NCI-H526 treated with DMSO at 0.1 percent for 48 hours (cell line): Measurements from ENCODE around the gene NFIX.

ENCODE experiments used
- DNase-seq: peaks from one replicate; lab custom pipeline; 2025; lab: John Stamatoyannopoulos, UW

NFIX gene

DNA sequence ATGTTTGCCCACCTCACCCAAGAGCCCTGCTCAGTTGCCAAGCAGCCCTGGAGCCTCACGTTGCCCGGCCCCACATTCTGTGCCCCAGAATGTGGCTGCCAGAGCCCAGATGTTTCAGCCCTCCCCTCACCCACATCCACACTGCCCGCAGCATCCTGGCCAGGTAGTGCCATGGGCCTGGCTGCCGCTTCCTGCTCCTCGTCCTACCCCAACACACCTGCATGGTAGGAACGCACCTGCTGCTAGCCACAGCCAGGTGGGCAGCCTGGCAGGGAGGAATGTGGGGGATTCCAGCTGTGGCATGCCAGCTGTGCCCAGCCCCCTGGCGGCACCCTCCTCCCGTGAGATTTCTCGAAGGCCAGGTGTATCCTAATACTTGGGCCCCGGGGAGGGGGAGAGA lies 7.5 kb upstream of the NFIX start:
- DNase-seq = no peak

DNA sequence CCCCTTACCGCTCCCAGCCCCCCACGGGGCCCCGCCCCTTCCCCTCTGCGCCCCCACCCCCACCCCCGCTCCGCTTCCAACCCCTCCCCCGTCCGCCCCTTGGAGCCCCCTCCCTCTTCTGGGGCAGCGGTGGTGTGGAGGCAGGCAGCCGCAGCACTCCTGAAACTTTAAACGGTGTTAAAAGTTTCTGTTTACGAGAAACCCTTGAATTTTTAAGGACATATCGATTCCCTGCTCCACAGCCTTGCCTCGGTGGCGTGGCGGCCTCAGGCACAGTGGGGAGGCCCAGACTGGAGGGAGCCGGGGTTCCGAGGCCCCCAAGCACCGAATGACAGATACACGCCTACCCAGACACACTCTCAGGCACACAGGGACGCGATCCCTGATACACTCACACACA lies 4.8 kb upstream of the NFIX start:
- DNase-seq = no peak

DNA sequence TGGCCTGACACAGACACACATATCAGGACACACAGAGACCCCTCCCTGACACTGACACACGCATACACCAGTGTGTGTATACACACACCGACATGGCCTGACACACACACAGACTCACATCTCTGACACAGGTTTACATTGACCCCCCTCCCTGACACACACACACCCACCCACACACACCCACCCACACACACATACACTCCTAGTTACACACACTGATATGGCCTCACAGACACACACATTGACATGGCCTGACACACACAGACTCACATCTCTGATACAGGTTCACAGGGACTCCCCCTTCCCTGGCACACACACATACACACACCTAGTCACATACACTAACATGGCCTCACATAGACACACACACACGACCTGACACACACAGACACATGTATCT lies 4.4 kb upstream of the NFIX start:
- DNase-seq = no peak

DNA sequence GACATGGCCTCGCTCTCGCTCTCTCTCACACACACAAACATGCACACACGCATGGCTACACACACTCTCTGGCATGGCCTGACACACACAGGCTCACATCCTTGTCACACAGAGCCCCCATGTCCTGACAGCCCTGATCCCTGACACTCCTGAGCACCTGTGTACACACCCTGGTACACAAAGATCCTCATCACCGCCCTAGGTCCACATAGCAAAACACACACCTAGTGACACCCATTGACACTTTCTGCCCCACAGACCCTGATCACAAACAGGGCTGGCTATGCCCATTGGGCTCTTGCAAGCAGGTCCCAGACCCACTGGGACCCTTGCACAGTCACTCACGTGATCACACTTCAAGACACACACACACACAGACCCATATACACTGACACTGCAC lies 4.0 kb upstream of the NFIX start:
- no peak for DNase-seq

DNA sequence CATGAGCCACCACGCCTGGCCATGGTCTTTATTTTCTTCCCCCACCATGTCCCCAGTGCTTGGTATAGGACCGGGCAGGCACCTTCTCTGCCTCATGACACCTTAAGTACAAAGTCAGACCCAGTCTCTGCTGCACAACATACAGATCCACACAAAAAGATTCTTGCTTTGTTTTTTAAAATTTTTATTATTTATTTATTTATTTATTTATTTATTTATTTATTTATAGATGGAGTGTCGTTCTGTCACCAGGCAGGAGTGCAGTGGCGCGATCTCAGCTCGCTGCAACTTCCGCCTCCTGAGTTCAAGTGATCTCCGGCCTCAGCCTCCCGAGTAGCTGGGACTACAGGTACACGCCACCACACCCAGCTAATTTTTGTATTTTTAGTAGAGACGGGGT lies 2.5 kb upstream of the NFIX start:
- DNase-seq = no peak

DNA sequence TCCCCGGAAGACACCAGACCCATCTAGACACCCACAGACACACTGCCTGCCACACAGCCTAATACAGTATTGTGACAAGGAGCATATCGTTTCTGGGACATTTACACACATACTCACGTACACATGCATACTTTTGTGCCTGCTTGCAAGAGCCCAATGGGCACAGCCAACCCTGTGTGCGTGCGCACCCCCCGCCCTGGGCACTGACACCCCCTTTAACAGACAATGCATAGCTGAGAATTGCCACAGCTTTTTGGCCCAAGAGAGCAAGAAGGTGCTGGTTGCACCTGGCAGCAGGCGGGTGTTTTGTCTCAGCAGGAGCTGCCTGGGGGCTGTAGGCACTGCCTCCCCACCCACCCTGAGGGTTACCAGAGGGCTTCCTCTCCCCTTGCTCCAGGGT lies 1.7 kb upstream of the NFIX start:
- DNase-seq = no peak

DNA sequence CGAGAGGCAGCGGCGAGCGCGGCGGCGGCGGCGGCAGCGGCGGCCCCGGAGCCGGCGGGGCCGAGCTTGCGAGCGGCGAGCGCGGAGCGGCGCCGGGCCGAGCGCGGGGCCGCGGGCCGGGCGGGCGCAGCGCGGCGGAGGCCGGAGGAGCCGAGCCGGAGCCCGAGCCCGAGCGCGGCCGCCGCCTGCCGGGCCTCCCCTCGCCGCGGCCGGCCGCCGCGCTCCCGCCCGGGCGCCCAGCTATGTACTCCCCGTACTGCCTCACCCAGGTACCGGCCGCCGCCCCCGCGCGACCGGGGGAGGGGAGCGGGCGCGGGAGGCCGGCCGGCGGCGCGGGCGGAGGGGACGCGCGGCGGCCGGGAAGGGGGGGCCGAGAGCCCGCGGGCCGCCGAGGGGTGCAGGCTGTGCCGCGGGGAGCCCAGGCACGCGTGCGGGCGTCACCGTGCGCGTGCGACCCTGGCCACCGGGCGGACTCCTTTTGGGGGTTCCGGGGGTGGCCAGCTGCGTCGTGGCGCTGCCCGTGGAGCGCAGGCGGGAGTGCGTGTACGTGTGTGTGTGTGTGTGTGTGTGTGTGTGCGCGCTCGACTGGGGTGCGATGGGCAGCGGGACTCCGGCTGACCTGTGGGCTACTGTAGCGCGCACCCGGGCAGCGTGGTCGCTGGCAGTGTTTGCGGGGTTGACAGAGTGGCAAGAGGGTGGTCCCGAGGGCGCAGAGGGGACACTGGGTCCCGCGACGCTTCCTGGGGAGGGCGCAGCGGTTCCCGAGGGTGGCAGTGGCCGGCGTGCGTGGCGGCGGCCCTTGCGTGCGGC lies 526 bp downstream of the NFIX start:
- DNase-seq = no peak

DNA sequence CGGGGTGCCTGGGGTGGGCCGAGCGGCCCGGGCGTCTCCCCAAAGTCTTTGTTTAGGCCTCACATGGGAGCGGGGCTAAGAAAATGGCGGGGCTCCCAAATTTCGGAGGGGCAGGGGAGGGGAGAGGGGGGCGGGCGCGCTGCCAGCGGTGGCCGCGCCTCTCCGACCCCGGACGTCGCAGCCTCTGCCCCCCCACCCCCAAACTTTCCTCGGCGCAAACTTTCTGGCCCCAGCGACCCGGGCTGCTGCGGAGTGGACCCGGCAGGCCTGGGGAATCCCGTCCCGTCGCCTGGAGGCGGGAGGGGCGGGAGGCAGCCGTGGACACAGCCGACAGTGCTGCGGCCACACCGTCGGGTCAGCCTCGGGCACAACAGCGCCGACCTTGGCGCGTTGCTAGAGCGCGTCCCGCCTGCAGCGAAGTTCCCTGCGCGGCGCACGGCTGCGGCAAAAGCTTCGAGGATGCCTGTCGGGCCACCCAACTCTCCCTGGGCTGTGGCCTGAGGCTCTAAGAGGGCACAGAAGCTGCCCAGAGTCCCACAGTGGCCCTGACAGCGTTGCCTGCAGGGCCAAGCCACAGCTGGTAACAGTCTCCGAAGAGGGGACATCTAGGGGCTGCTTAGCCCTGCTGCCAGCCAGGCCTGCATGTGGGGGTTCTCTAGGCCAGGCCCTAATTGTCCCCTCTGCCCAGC lies 1.3 kb downstream of the NFIX start:
- DNase-seq = no peak

DNA sequence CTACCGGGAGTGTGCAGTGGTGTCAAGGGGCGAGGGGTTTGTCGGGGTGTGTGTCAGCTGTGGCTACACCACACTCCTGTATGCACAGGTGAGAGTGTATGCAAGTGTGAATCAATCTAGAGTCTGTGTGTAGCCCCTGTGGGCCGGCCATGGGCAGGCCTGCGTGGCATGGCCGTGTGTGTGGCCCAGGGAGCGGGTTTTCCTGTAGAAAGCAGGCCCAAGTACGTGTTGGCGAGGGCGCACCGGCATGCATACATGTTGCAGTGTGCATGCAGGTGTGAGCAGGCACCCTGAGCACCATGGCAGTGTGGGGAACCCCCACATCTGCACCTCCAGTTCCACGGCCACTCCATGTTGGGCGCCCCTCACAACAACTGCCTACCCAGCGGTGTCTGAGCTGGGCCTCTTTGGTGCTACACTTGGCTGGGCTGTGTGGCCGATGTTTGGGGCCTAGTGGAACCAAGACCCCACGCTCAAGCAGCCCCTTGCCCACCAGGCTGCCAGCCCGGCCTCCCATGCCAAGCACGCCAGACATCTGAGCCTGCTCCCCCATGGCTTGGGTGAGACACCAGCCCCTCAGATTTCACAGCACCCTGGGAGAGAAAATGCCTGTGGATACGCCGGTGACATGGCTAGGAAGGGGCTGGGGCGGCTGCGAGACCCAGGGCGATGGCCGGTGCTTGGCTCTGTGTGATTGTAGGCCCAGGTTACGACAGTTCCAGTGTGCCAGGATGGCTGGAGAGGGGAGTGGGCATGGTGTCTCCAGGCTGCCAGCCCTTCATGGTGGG lies 2.1 kb downstream of the NFIX start:
- no peak for DNase-seq

DNA sequence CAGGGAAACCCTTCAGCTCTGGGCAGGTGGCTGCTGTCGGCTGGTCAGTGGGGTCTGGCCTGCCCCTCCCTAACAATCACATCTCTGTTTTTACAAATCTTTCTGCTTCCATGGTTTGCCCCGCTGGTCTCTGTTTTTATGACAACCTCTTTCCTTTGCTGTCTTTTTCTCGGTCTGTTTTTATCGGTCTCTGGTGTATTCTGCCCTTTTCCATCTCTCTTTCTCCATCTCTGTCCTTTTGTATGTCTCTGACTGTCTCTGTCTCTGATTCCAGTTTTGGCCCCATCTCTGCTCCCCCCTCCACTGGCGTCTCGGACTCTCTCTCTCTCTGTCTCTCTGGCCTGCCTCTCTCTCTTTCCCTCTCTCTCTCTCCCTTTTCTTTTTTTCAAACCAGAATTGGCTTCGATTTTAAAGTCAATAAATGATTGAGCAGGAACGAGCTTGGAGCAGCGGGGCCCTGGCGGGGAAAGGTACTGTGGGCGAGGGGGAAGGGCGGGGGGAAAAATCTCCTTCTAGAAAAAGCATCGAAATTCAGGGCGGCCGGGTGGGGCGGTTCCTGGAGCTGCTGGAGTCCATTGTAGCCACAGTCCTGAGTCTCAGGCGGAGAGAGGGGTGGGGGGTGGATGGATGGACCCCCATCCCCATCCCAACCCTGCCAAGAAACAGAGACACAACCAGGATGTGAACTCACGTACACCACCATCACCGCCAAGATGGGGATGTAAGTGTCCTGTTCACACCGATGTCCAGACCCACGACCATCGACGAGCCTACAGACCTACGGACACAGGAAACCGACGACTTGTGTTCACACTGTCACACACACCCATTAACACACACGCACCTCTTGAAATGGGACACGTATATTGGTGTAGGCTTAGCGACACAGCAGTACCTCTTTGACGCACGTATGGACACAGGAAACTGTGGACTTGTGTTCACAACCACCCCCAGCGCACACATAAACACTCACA lies 3.0 kb downstream of the NFIX start:
- no peak for DNase-seq

DNA sequence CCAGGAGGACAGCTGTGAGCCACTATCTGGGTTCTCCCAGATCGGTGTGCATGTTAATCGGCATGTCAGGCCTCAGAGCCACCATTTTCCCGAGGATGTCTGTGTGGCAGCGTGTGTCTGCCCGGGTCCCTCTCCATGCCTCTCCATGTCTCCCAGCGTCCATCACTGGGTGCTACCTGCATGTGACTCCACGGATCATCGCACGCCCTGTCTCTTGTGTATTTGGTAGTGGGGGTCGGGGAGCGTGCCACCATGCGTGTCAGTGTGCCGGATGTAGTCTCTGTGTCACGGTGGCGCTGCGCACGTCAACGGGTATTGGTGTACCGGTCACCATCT lies 5.9 kb downstream of the NFIX start:
- no peak for DNase-seq

DNA sequence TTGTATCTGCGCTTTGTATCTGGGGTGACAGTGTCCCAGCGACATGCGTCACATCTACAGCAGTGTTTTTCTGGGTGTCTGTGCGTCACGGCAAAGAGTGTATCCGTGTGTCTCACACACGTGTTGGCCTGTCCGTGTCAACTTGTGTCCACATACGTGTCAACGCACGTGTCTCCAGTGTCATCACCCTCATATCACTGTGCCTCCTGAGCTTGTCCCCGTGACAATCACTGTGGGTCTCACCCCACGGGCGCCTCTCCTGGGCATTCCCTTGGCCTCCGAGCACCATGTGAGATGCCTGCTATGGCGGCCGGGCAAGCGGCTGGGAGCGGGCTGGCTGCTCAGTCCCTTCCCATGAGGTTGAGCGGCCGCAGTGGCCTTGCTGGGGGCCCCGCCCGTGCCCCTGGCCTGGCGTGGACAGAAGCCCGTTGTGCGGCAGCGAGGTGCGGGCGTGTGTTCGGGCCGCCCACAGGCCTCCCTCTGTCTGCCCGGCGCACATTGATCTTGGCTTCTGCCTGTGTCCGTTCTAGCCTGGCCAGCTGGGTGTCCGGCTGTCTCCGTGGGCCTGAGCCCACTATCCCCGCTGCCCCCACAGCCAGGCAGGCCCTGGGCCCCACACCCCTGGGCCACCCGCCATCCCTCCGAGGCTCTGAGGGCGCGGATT lies 6.4 kb downstream of the NFIX start:
- no peak for DNase-seq

DNA sequence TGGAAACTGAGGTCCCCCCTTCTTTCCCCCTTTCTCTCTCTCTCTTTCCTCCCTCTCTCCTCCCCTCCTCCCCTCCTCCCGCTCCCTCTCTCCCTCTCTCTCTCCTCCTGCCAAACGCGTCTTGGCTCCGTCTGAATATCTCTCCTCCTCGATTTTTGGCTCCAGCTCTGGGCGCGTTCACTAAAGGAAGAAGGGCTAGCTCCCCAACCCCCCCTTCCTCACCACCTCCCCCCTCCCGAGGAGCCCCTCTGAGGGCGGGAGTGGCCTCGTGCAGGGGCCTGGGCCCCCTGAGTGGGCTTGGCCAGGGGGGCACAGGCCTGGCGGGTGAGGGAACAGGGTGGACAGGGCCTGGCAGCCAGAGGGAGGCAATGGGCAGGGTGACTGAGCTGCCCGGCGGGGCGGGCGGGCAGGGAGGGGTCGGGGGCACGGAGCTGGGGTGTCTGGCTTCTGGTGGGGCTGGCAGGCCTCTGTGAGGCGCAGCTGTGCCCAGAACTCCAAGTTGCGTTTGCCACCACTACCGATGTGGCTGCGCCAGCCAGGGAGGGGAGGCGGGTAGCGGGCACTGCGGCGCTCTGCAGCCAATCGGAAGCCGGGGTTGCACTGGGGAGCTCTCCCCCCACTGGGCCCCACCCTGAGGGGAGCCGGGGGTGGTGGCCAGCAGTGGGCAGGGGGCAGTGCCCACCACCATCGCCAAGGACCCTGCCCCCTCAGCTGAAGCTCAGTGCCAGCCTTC lies 7.1 kb downstream of the NFIX start:
- DNase-seq = no peak

DNA sequence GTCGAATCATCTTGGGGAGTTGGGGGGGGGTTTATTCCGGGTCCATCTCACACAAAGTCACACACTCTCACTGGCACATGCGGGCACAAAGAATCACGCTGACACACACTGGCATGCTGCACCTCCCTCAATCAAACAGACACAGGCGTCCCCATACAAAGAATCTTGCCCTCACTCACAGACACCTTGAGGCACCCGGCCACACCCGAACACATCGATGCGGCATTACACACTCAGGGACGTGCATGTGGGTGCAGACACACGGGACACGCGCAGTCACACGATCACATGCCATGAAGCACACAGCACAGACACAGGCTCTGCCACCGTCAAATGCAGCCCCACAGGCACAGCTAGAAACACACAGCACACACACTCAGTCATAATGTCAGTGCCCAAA lies 7.8 kb downstream of the NFIX start:
- DNase-seq = no peak

DNA sequence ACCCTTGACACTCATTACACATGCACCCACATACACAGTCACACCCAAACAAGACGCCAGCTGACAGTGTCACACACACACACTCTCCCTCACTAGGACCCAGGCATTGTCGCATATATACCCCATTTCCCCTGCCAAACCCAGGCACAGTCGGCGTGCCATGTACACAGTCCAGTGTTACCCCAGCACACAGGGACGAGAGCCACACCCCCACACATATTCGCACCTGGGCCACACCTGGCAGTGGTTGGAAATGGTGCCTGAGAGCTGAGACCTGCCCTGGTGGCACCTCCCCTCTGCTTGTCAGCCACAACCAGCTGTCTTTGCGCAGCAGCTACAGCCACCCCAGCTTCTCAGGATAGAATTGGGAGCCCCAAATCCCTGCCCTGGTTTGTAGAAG lies 9.0 kb downstream of the NFIX start:
- no peak for DNase-seq

DNA sequence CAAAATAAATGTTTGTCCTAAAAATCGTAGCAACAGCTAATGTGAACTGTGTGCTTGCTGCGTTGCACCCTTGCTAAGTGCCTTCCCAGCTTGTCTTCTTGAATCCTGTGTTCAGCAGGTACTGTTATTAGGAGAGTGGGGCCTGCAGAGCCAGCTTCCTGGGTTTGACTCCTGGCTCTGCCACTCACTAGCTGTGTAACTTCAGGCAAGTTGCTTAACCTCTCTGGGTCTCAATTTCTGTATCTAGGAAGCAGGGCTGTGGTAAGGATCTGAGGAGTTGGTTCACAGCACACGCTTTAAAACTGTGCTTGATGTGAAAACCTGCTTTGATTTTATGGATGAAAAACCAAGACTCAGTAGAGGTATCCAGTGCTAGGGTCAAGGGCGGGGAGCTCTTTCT lies 10.0 kb downstream of the NFIX start:
- no peak for DNase-seq

DNA sequence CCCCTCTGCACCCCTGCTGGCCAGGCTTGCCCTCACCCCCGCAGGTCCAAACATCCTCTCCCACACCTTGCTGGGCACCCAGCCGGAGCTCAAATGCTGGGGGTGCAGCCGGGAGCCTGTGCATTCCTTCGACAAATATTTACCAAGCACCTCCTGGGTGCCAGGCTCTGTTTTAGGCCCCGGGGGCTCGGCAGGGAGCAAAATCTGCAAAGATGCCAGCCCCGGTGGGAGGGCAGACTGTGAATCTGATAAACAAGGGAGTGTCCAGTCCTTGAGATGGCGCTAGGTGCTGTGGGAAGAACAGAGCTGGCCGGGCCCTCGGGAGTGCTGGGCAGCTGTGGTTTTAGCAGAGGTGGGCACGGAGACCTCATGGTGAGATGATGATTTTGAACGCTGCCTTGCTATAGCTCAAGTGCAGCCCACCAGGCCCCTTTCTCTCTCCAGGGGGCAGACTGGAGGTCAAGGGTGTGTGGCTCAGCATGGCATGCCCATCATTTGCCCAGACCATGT lies 10.6 kb downstream of the NFIX start:
- DNase-seq = no peak

DNA sequence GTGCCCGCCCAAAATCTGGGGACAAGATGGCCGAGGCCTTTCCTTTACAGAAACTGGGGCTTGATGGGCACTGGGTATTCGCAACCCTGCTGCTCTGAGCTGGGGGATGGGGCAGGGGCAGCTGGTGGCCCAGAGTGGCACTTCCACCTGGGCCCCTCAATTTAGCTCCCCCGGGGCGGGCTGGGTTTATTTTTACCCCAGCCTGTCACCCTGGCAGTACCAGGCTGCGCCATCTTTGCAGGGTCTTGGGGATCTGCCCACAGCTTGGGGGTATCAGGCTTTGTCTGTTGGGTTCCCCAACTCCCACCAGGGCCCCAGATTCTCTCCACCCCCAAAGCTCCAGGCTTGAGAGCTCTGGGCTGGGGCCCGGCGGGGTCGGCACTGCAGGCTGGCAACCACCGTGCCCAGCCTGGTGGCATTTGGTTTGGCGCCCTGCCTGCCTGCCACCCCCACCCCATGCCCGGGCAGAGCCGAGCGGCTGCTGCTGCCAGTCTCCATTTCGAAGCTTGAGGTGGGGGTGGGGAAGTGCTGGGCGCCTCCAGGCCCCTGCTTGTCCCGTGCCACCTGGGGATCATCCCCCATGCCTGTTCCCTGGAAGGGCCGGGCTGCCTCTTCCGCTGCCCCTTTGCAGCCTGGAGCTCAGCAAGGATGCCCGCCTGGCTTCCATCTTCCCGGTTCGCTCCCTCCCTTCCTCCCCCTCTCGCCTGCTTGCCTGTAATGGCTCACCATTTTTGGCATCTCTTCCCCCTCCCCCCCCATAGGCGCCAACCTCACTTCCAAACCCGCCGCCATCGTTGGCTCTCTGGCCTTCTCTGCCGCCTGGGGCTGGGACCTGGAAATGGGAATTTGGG lies 11.4 kb downstream of the NFIX start:
- DNase-seq = no peak

DNA sequence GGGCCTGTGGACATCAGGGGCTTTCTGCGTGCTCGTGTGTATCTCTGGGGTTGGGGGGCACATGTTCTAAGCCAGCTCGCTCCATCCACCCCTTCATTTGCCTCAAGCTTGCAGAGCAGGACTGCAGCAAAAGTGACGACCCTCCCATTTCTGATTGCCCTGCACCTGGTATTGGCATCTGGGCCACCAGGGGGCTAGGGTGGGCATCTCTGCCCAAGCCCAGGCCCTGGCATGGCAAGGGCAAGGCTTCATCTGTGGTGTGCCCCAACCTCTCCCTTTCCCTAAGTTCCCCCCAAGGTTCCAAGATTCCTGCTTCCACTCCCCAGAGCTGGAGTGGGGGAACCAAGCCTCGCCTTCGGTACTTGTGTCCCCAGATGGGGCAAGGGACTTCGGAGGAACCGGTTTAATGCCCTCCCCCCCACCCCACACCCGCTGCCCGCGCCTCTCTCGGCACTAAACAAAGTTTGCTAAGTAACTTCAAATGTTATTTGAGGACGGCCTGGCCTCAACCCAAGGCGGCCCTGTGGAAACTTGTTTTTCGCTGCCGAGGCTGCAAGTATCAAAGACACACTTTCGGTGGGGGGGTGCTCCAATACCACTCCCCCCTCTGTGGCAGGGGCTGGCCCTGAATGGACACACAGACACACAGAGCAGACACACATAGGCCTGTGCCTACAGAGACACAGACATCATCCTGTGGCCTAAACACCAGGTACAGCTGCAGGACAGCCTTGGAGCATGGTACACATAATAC lies 12.2 kb downstream of the NFIX start:
- DNase-seq = no peak
